ENCODE data around the gene MRPS25.

MRPS25 gene

DNA sequence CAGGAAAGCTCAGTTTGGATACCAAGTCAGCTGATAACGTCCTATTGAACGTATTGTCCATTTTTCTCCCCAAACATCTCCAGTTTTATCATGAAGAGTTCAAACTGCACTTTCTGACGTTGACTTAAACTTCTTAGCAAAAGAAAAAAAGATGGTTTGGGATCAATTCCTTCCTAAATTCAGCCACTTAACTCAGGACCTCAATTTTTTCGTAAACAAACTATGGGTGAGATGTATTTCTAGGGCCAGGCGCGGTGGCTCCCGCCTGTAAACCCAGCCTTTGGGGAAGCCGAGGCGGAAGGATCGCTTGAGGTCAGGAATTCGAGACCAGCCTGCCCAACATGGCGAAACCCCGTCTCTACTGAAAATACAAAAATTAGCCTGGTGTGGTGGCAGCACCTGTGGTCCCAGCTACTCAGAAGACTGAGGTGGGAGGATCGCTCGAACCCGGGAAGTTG is 464 bp upstream of the MRPS25 start:
- H3K4me3 ChIP-seq (ENCODE audit: low read depth, low read length), result peak overlapping the region; percentile 96
- no peak for DNase-seq (ENCODE audit: low read depth)
- TF ChIP-seq CTCF (conservative IDR thresholded peaks at IDR 0.05; ENCODE audit: low read depth, low read length), result no peak

DNA sequence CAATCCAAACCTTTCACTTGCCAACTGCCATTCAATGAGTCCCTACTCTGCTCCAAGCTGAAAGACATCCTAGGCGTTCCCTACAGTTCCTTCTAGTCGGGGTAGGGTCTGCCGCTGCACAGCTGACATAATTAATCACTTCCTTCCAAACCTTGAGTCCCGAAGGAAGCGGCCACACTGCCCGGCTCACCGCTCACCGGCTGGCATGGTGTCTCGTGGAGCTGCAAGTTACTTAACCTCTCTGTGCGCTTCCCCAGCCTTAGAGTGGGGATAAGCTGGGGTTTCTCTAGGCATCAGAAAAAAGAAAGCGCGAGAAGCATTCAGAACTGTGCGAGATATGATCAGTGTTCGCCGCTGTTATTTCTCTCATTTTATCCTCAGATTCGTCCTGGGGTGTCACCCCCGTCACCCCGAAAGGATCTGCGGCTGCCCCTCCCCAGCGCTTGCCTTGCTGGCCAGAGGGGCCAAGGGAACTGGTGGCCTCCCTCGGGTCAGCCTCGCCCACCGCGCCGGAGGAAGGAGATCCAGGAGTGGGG is 748 bp downstream of the MRPS25 start:
- TF ChIP-seq CTCF (conservative IDR thresholded peaks at IDR 0.05; ENCODE audit: low read depth, low read length), result no peak
- peak overlapping the region; percentile 96 for H3K4me3 ChIP-seq (ENCODE audit: low read depth, low read length)
- DNase-seq (ENCODE audit: low read depth), result peak; percentile 39

- peak overlapping the region; percentile 96 for H3K4me3 ChIP-seq (ENCODE audit: low read depth, low read length)
- DNase-seq (ENCODE audit: low read depth), result no peak
- no peak for TF ChIP-seq CTCF (conservative IDR thresholded peaks at IDR 0.05; ENCODE audit: low read depth, low read length)
Observed at GRCh38 chr3:15063656-15064286, 1.3 kb downstream of the MRPS25 start.

- TF ChIP-seq CTCF (conservative IDR thresholded peaks at IDR 0.05; ENCODE audit: low read depth, low read length), result no peak
- H3K4me3 ChIP-seq (ENCODE audit: low read depth, low read length), result no peak overlapping the region
- no peak for DNase-seq (ENCODE audit: low read depth)
Observed at GRCh38 chr3:15063238-15063637, 1.9 kb downstream of the MRPS25 start.

DNA sequence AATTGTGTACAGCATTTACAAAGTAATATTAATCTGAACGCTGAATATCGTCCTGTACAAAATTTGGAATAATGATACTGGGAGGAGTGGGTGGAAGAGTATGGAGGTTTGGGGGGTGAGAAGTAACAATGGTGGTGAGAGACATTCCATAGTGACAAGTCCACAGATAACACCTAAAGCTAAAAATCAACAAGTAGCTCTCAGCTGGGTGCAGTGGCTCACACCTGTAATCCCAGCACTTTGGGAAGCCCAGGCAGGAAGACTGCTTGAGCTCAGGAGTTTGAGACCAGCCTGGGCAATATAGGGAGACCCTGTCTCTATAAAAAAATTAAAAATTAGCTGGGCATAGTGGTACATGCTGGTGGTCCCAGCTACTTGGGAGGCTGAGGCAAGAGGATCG is 5.1 kb downstream of the MRPS25 start:
- no peak for DNase-seq (ENCODE audit: low read depth)
- no peak for TF ChIP-seq CTCF (conservative IDR thresholded peaks at IDR 0.05; ENCODE audit: low read depth, low read length)
- H3K4me3 ChIP-seq (ENCODE audit: low read depth, low read length), result no peak overlapping the region

GRCh38 chr3:15056676-15057404 is 8.3 kb downstream of the MRPS25 start:
- TF ChIP-seq CTCF (conservative IDR thresholded peaks at IDR 0.05; ENCODE audit: low read depth, low read length), result no peak
- no peak for DNase-seq (ENCODE audit: low read depth)
- no peak overlapping the region for H3K4me3 ChIP-seq (ENCODE audit: low read depth, low read length)

Data from choroid plexus epithelial cell (primary cell).